Stomach (tissue), 4 donors: ENCODE results near the gene OR52I1.

Experiments
- EP300 ChIP-seq: sonication (generic); formaldehyde crosslinking; IDR thresholded peaks from one replicate; pipeline ENCODE4 v1.6.1; 2017; ENCODE audit warnings: antibody characterized with exemption
- TF ChIP-seq, protein P1 (sequence below), 7 experiments: fragments of 450-650 bp in 4 of 7; fragments of 200-600 bp in 3 of 7; sonication (generic) in 3 of 7; IDR thresholded peaks; one replicate each; pipeline ENCODE4 v1.5.1; 2016 to 2019; ENCODE audit warnings: antibody characterized with exemption in 7 of 7, control low read depth in 2 of 7, mild to moderate bottlenecking in 1 of 7

GRCh38 chr11:4606231-4607015 is 12.6 kb downstream of the OR52I1 start:
- no peak for TF ChIP-seq EP300
- TF ChIP-seq, protein P1, sequence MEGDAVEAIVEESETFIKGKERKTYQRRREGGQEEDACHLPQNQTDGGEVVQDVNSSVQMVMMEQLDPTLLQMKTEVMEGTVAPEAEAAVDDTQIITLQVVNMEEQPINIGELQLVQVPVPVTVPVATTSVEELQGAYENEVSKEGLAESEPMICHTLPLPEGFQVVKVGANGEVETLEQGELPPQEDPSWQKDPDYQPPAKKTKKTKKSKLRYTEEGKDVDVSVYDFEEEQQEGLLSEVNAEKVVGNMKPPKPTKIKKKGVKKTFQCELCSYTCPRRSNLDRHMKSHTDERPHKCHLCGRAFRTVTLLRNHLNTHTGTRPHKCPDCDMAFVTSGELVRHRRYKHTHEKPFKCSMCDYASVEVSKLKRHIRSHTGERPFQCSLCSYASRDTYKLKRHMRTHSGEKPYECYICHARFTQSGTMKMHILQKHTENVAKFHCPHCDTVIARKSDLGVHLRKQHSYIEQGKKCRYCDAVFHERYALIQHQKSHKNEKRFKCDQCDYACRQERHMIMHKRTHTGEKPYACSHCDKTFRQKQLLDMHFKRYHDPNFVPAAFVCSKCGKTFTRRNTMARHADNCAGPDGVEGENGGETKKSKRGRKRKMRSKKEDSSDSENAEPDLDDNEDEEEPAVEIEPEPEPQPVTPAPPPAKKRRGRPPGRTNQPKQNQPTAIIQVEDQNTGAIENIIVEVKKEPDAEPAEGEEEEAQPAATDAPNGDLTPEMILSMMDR (IDR thresholded peaks at IDR 0.05) = no peak
